Thyroid gland (tissue), 4 donors: Measurements from ENCODE around the gene CCR8.

Source experiments
- POLR2A ChIP-seq, 2 donors: fragments of 450-650 bp; IDR thresholded peaks; one replicate each; pipeline ENCODE4 v1.6.1; 2017; ENCODE audit warnings: antibody characterized with exemption in 2 of 2, mild to moderate bottlenecking in 2 of 2, moderate library complexity in 1 of 2
- TF ChIP-seq, protein P1 (sequence below), 6 experiments: fragments of 200-600 bp in 3 of 6; fragments of 450-650 bp in 3 of 6; sonication (generic) in 3 of 6; IDR thresholded peaks; one replicate each; pipeline ENCODE4 v1.5.1; 2016 to 2019; ENCODE audit warnings: antibody characterized with exemption in 6 of 6, mild to moderate bottlenecking in 2 of 6, inconsistent platforms in 1 of 6, moderate library complexity in 1 of 6

DNA sequence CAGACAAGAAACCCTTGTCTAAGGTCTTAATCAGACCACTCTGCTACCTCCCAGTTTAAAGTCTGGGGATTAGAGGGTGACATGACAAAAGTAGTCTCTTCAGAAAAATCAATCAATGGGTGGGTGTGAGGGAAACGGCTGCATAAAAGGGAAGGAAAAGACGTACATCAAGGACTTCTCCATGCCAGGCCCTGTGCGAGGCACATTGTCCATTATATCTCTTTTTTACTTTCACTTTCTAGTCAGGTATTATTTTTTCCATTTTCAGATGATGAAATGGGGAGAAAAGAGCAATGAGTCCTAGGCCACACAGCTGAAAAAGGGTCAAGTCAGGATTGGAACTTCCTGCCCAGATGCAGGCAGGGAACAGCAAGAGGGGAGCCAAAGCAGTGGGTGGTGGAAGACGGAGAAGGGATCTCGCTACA lies 45.0 kb upstream of the CCR8 start:
- TF ChIP-seq, protein P1, sequence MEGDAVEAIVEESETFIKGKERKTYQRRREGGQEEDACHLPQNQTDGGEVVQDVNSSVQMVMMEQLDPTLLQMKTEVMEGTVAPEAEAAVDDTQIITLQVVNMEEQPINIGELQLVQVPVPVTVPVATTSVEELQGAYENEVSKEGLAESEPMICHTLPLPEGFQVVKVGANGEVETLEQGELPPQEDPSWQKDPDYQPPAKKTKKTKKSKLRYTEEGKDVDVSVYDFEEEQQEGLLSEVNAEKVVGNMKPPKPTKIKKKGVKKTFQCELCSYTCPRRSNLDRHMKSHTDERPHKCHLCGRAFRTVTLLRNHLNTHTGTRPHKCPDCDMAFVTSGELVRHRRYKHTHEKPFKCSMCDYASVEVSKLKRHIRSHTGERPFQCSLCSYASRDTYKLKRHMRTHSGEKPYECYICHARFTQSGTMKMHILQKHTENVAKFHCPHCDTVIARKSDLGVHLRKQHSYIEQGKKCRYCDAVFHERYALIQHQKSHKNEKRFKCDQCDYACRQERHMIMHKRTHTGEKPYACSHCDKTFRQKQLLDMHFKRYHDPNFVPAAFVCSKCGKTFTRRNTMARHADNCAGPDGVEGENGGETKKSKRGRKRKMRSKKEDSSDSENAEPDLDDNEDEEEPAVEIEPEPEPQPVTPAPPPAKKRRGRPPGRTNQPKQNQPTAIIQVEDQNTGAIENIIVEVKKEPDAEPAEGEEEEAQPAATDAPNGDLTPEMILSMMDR (IDR thresholded peaks at IDR 0.05) = no peak
- no peak for TF ChIP-seq POLR2A (IDR thresholded peaks at IDR 0.05)
